ENCODE results near the gene NPIPB6.

NPIPB6 gene

DNA sequence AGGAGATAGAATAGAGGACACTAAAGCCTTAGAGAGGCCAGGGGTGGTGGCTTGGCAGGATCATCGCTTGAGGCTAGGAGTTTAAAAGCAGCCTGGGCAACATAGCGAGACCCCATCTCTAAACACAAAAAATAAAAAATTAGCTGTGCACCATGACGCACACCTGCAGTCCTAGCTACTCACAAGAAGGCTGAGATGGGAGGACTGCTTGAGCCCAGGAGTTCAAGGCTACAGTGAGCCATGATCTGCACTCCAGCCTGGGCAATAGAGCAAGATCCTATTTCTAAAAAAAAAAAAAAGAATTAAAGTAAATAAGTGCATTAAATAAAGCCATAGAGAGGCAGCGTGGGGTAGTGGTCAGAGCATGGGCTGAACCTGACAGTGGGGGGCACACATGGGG, 51.9 kb downstream of the NPIPB6 start:
- TF ChIP-seq ZFX (IDR thresholded peaks at IDR 0.05; ENCODE audit: borderline replicate concordance) = no peak
- TF ChIP-seq, protein P1, sequence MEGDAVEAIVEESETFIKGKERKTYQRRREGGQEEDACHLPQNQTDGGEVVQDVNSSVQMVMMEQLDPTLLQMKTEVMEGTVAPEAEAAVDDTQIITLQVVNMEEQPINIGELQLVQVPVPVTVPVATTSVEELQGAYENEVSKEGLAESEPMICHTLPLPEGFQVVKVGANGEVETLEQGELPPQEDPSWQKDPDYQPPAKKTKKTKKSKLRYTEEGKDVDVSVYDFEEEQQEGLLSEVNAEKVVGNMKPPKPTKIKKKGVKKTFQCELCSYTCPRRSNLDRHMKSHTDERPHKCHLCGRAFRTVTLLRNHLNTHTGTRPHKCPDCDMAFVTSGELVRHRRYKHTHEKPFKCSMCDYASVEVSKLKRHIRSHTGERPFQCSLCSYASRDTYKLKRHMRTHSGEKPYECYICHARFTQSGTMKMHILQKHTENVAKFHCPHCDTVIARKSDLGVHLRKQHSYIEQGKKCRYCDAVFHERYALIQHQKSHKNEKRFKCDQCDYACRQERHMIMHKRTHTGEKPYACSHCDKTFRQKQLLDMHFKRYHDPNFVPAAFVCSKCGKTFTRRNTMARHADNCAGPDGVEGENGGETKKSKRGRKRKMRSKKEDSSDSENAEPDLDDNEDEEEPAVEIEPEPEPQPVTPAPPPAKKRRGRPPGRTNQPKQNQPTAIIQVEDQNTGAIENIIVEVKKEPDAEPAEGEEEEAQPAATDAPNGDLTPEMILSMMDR (IDR thresholded peaks at IDR 0.05) = no peak
- H3K27ac ChIP-seq = no peak overlapping the region

DNA sequence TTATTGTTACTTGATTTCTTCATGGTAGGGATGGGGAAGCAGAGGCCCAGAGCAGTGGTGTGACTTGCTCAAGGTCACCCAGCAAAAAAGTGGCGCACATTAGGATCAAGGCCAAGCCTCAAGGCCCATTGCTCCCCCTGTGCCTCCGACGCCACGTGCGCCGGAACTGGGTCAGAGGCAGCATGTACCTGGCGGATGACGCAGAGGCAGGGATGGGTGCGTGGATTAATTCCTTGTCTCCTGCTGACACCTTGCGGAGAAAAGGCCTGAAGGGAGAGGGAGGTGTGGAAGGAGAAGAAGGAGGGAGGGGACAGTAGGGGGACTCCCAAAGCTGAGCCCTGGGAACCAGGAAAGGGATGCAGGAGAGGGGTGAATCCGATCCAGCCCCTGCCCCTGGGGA, 52.5 kb downstream of the NPIPB6 start:
- no peak overlapping the region for H3K27ac ChIP-seq
- no peak for TF ChIP-seq ZFX (IDR thresholded peaks at IDR 0.05; ENCODE audit: borderline replicate concordance)
- TF ChIP-seq, protein P1 (IDR thresholded peaks at IDR 0.05) = no peak

DNA sequence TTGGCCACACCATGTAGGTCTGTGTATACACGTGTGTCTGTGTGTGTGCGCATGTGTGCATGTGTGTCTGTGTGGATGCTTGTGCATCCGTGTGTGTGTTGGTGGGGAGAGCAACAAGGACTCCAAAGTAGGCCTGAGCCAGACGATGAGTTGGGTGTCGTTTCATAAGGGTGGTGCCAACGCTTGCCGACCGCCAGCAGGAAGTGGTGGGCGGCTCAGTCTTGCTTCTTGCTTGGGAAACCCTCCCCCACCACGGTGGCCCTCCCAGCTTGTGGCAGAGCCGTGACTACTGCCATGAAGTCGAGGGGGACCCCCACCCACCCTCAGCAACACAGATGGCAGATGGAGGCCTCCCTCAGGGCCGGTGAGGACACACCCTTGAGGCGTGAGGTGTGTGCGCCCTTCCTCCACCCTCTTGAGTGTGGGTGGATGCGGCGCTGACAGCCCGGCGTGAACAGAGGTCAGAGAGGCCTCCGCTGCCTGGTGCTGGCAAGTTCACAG, 53.4 kb downstream of the NPIPB6 start:
- H3K27ac ChIP-seq = no peak overlapping the region
- TF ChIP-seq, protein P1 (IDR thresholded peaks at IDR 0.05) = no peak
- no peak for TF ChIP-seq ZFX (IDR thresholded peaks at IDR 0.05; ENCODE audit: borderline replicate concordance)

DNA sequence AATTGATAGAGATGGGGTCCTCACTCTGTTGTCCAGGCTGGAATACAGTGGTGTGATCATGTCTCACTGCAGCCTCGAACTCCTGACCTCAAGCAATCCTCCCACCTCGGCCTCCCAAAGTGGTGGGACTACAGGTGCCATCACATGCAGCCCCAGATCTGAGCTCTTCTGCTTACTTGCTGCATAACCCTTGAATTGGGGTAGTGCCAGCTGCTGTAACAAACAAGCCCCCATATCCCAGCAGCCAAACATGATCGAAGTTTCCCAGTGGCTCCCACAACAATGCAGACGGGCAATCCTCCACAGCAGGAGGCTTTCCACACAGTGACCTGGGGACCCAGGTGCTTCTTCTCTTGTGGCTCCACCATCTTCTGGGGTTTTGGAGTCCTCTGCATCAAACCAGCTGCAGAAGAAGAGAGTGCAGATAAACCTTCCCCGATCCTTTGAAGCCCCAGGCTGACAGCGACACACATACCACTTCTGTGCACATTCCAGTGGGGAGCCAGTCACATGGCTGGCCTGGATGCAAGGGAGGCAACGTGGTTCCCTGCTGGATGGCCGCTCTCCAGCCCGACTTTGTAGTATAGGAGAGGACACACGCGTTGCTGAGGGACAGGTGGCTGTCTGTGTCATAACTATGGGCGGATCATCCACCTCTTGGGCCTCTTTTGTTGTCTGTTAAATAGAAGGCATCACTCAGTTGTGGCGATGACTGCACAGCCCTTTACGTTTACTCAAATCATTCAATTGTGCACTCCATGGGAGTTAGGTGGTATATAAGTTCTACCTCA, 54.3 kb downstream of the NPIPB6 start:
- no peak overlapping the region for H3K27ac ChIP-seq
- TF ChIP-seq ZFX (IDR thresholded peaks at IDR 0.05; ENCODE audit: borderline replicate concordance) = no peak
- TF ChIP-seq, protein P1 (IDR thresholded peaks at IDR 0.05) = no peak

DNA sequence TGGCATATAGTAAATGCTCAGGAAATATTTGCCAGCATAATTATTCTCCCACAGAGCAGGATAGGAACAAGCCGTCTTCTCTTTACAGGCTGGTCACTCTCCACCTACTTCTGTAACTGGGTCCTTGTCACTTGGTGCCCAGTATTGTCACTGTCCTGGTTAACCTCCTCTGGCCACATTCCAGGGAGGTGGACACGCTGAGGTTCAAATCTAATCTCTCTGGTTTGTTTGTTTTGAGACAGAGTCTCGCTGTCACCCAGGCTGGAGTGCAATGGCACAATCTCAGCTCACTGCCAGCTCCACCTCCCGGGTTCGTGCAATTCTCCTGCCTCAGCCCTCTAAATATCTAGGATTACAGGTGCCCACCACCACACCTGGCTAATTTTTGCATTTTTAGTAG, 55.4 kb downstream of the NPIPB6 start:
- H3K27ac ChIP-seq = no peak overlapping the region
- no peak for TF ChIP-seq ZFX (IDR thresholded peaks at IDR 0.05; ENCODE audit: borderline replicate concordance)
- TF ChIP-seq, protein P1 (IDR thresholded peaks at IDR 0.05) = no peak

DNA sequence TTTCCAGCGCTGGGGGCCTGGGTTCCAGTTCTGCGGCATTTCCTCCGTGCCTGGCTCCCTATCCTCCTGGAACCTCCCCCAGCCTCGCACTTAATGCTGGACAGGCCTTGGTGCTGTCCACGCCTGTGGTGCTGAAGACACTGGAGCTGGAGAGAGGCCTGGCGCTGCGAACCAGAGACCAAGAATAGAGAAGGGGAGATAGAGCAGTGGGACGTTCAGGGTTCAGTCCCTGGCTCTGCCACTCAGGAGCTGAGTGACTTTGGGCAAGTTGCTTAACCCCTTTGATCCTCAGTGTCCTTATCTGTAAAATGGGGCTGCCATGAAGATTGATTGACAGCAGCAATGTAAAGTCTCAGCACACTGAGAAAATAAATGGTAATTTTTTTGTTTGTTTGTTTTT, 59.1 kb downstream of the NPIPB6 start:
- H3K27ac ChIP-seq = no peak overlapping the region
- no peak for TF ChIP-seq ZFX (IDR thresholded peaks at IDR 0.05; ENCODE audit: borderline replicate concordance)
- TF ChIP-seq, protein P1 (IDR thresholded peaks at IDR 0.05) = no peak

DNA sequence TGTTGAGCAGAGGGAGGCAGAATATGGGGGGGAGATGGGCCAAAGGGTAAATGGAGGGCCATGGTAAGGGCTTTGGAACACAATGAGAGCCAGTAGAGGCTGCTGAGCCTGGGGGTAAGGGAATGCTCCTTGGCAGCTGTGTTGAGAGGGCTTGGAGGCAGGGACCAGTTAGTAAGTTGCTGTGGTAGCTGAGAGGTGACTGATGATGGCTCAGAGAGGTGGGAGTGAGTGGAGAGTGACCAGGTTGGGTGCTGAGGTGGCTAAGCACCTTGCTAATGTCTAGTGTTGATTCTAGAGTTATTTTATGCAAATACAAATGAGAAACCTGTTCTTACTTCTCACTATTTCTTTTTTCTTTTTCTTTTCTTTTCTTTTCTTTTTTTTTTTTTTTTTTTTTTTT, 60.2 kb downstream of the NPIPB6 start:
- no peak overlapping the region for H3K27ac ChIP-seq
- no peak for TF ChIP-seq ZFX (IDR thresholded peaks at IDR 0.05; ENCODE audit: borderline replicate concordance)
- TF ChIP-seq, protein P1 (IDR thresholded peaks at IDR 0.05) = no peak
